Right lobe of liver (tissue), 6 donors: Measurements from ENCODE around the gene SMAD4. TPM values are rescaled to one million over a fixed set of nuclear protein-coding genes. Genes with fewer than 3 reads are reported as not detected.
A peak's percentile ranks its signal among the peaks of the same experiment; 100 is the strongest.

Experiments used
- ATAC-seq, 4 donors: fragments of 200-7000 bp; cut with Tn5 transposase; one replicate each; pipeline ENCODE4 v1.9.1; 2020; ENCODE audit warnings: mild to moderate bottlenecking in 4 of 4, moderate library complexity in 4 of 4
- DNase-seq, 3 donors: peaks; one replicate each; pipeline ENCODE4 v3.0.0-alpha.2; 2020
- H3K27ac ChIP-seq, 3 donors: fragments of 200-600 bp; one replicate each; pipeline ENCODE4 v1.8.0; 2022
- H3K27me3 ChIP-seq, 2 donors: fragments of 200-600 bp; one replicate each; pipeline ENCODE4 v1.8.0; 2022
- H3K36me3 ChIP-seq, 4 donors: fragments of 200-600 bp; sonication (generic) in 1 of 4; one replicate each; pipeline versions ENCODE4 v1.5.1 to v1.8.0; 2017 to 2022; ENCODE audit warnings: control low read depth in 1 of 4
- H3K4me1 ChIP-seq, 4 donors: fragments of 200-600 bp; sonication (generic) in 1 of 4; one replicate each; pipeline versions ENCODE4 v1.5.1 to v1.8.0; 2017 to 2022; ENCODE audit warnings: control low read depth in 1 of 4
- H3K4me3 ChIP-seq, 3 donors: fragments of 200-600 bp; one replicate each; pipeline ENCODE4 v1.8.0; 2022
- H3K9me3 ChIP-seq, 4 donors: fragments of 200-600 bp; sonication (generic) in 1 of 4; one replicate each; pipeline versions ENCODE4 v1.5.1 to v1.8.0; 2017 to 2022; ENCODE audit warnings: control low read depth in 1 of 4
- POLR2A ChIP-seq: fragments of 450-650 bp; IDR thresholded peaks from one replicate; pipeline ENCODE4 v1.6.1; 2017; ENCODE audit warnings: antibody characterized with exemption, mild to moderate bottlenecking
- WGBS: methylation state at CpG from one replicate; pipeline ENCODE4 v1.1.6; 2018; ENCODE audit warnings: low coverage, low lambda C conversion rate; ENCODE audit not compliant: insufficient coverage; ENCODE audit errors: missing lambda C conversion rate; 5-methylcytosine and 5-hydroxymethylcytosine counted together
- intact Hi-C, 2 donors: fragments of 100-400 bp; cut with DNase I; formaldehyde crosslinking; loops; one replicate each; pipeline versions ENCODE4 v1.11.2 to v1.14.1; 2022
- total RNA-seq, 6 experiments: library from RNA; depleted of rRNA in 2 of 6; stranded (reverse); fragments of >200 nt in 2 of 6; fragmentation: NEBNext Ultra II Directional in 3 of 6; extraction: Animal tissue kit (Norgen Biotek cat#: 25700) in 3 of 6; gene quantifications; one replicate each; pipeline versions ENCODE4 v1.1.0 to v1.2.4, GENCODE V29; 2016 to 2023
- TF ChIP-seq, protein P1 (sequence below), 4 donors: fragments of 200-600 bp in 3 of 4; fragments of 450-650 bp in 1 of 4; IDR thresholded peaks; one replicate each; pipeline versions ENCODE4 v1.5.1 to v1.8.0; 2016 to 2022; ENCODE audit warnings: antibody characterized with exemption in 4 of 4, mild to moderate bottlenecking in 2 of 4
- donor health status: DM: no; HTN: yes; CAD: no.
- donor health status: DM: no; HTN: no; CAD: no.
- donor health status: DM: no; HTN: no; CAD: no.
- donor health status: DM: no; HTN: yes; CAD: no.
- donor health status: DM: no; HTN: yes; CAD: no.

The SMAD4 gene
- total RNA-seq, 6 experiments from 2014 or later = 40.8 to 71.9 (median 56.6) TPM

DNA sequence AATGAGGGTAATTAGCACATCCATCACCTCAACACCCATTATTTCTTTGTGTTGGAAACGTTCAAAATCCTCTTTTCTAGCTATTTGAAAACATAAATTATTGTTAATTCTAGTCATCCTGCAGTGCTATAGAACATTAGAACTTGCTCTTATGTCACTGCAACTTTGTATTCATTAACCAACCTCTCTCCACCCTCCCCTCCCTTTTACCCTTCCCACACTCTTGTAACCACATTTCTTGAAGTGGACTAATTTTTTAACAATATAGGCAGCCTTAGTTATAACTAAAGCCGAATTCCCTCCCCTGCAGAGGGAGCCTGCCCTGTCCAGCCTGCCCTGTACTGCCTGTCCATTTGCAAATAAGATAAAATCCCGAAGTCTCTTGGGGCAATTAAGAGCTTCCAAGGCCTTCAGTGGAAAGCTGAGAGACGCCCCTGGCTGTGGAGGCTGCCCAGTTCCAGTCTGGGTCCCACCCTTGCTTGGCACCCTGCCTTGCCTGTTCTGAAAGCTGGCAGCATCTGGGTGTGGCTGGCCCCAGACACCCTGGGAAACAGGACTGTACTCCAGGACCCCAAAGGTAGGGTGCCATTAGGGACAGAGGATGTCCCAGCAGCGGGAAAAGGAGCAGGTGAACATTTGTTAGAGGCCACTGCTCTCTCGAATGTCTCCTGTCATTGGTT, 102.4 kb downstream of the SMAD4 start:
- no peak for DNase-seq
- Histone ChIP-seq H3K4me1 (peaks cover 0 to 28% (median 10%) of the 10 kb centered on the region in 4 donors), H3K36me3 (no peaks in the 10 kb centered on the region), H3K9me3 (no peaks in the 10 kb centered on the region), H3K4me3 (no peak overlapping the region), H3K27me3 (no peaks in the 10 kb centered on the region), H3K27ac (no peak overlapping the region)
- TF ChIP-seq POLR2A = no peak
- TF ChIP-seq, protein P1, sequence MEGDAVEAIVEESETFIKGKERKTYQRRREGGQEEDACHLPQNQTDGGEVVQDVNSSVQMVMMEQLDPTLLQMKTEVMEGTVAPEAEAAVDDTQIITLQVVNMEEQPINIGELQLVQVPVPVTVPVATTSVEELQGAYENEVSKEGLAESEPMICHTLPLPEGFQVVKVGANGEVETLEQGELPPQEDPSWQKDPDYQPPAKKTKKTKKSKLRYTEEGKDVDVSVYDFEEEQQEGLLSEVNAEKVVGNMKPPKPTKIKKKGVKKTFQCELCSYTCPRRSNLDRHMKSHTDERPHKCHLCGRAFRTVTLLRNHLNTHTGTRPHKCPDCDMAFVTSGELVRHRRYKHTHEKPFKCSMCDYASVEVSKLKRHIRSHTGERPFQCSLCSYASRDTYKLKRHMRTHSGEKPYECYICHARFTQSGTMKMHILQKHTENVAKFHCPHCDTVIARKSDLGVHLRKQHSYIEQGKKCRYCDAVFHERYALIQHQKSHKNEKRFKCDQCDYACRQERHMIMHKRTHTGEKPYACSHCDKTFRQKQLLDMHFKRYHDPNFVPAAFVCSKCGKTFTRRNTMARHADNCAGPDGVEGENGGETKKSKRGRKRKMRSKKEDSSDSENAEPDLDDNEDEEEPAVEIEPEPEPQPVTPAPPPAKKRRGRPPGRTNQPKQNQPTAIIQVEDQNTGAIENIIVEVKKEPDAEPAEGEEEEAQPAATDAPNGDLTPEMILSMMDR (IDR thresholded peaks at IDR 0.05) = no peak
- whole genome bisulfite sequencing = 21% methylated on average over 4 of the region's 6 CpGs
- intact Hi-C loops = no loop called here
- peak in 2 of 4 donors; percentile 18 to 35 for ATAC-seq

GRCh38 chr18:51133580-51134160, 103.7 kb downstream of the SMAD4 start:
- no peaks in the 10 kb centered on the region for H3K27me3 ChIP-seq
- no peak for TF ChIP-seq POLR2A
- TF ChIP-seq, protein P1 (IDR thresholded peaks at IDR 0.05) = peak in 2 of 4 donors; percentile 17 to 35
- H3K4me1 ChIP-seq = peaks cover 0 to 28% (median 10%) of the 10 kb centered on the region in 4 donors
- 25% methylated on average over 7 of the region's 12 CpGs for WGBS
- ATAC-seq (peak; percentile 93 to 98 (median 94)), DNase-seq (peak; percentile 80 to 91 (median 89))
- H3K4me3 ChIP-seq = no peak overlapping the region
- H3K27ac ChIP-seq = peak overlapping the region in 1 of 3 donors; percentile 47
- H3K9me3 ChIP-seq = no peaks in the 10 kb centered on the region
- intact Hi-C loops = no loop called here
- no peaks in the 10 kb centered on the region for H3K36me3 ChIP-seq

Other genes starting within 250 kb of the SMAD4 start
- gene MRO, start 210.2 kb upstream of the SMAD4 start, total RNA-seq = 10 to 100 TPM in 1 of 6 experiments, 1 to 10 TPM in 5; 2.2 to 14.8 (median 2.7) TPM
- gene ME2, start 151.1 kb upstream of the SMAD4 start, total RNA-seq = 10 to 100 TPM; 12.3 to 32.4 (median 19.5) TPM
- gene ELAC1, start 62.2 kb upstream of the SMAD4 start, total RNA-seq = 1 to 10 TPM; 3.5 to 7.2 (median 4.4) TPM
- gene MEX3C, start 167.5 kb downstream of the SMAD4 start, total RNA-seq = 10 to 100 TPM in 2 of 6 experiments, 1 to 10 TPM in 4; 8.2 to 13.6 (median 9.6) TPM